T-helper 2 cell (primary cell): ENCODE measurements around the gene RPL12.

Source experiments
- DNase-seq, 5 experiments: peaks; one replicate each; pipeline versions ENCODE4 v3.0.0 to v3.0.0-alpha.2; 2012 to 2022

Gene RPL12

GRCh38 chr9:127403507-127404192 is 47.6 kb downstream of the RPL12 start:
- DNase-seq = no peak

GRCh38 chr9:127402401-127403090 is 48.7 kb downstream of the RPL12 start:
- no peak for DNase-seq

DNA sequence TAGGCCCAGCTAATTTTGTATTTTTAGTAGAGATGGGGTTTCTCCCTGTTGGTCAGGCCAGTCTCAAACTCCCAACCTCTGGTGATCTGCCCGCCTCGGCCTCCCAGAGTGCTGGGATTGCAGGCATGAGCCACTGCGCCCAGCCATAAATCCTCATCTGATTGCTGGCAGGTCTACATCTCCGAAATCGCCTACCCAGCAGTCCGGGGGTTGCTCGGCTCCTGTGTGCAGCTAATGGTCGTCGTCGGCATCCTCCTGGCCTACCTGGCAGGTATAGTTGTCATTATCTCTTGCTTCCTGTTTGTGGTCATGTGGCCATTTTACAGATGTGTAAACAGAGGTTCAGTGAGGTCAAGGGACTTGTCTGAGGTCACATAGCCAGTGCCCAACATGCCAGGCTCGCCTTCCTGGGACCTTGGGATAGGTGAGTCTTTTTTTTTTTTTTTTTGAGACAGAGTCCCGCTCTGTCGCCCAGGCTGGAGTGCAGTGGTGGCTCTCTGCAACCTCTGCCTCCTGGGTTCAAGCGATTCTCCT is 51.4 kb downstream of the RPL12 start:
- DNase-seq = no peak

DNA sequence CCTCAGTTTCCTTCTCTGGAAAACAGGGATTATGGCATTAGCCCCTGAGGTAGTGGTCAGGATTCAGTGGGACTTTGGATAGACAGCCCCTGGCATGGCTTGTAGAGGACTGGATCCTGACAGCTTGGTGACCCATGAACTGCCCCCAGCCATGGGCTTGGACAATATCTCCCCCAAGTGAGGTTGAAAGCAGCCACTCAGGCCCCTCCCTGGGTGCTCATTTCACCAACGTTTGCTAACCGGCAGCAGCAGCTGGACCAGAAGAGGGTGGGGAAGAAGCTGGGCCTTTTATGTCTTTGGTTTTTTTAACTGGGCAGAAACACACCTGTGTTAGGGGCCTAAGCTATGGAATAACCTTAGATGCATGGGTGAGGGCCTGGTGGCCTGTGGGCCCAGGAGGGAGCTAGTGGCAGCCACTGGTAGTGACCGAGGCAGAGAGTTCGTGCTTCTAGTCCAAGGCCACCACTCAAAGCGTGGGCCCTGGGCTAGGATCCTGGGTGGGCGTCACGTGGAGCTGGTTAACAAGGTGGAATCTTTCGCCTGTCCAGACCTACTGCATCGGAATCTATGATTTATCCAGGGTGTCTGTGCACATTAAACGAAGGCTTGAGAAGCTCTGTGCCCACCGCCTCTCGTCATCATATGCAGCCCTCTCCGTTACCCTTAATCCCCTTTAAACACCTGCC is 52.3 kb downstream of the RPL12 start:
- DNase-seq = no peak

DNA sequence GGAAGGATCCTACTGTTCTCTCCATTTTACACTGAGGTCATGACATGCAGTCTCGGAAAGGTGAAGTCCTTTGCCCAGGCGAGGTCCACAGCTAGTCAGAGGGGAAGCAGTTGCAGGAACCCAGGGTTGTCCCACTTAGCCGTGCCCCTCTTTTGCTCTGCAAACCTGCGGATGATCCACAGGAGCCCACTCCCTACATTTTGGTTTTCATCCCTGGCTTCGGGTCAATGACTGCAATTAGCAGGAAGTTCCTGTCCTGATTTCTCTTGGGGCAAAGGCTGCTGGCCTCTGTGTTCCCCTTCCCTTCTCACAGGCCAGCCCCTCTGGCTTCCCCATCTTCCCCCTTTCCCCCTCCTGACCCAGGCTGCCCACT is 52.9 kb downstream of the RPL12 start:
- no peak for DNase-seq
